K562 (cell line): ENCODE results near the gene DHDH. TPM values are rescaled to one million over a fixed set of nuclear protein-coding genes. Genes with fewer than 3 reads are reported as not detected.

Experiments
- ASH1L ChIP-seq: fragments of 450-650 bp; IDR thresholded peaks from 2 replicates; pipeline ENCODE4 v1.6.1; 2018; ENCODE audit warnings: borderline replicate concordance, mild to moderate bottlenecking, low read depth; ENCODE audit not compliant: partially characterized antibody
- ATF7 ChIP-seq: fragments of 450-650 bp; IDR thresholded peaks from 2 replicates; pipeline ENCODE4 v1.7.1; 2014; ENCODE audit warnings: mild to moderate bottlenecking, moderate library complexity
- CBX8 ChIP-seq: fragments of 200-600 bp; sonication (generic); IDR thresholded peaks from 2 replicates; pipeline ENCODE4 v1.6.1; 2012; ENCODE audit warnings: borderline replicate concordance, mixed run types, low read depth, mild to moderate bottlenecking, moderate library complexity, mixed read lengths, low read length, control low read depth, inconsistent platforms; ENCODE audit not compliant: poor library complexity, severe bottlenecking; ENCODE audit errors: extremely low read depth
- DPF2 ChIP-seq: fragments of 450-650 bp; IDR thresholded peaks from 2 replicates; pipeline ENCODE4 v1.6.1; 2016
- HDAC3 ChIP-seq: fragments of 450-650 bp; IDR thresholded peaks from 2 replicates; pipeline ENCODE4 v1.6.1; 2018; ENCODE audit warnings: borderline replicate concordance, mild to moderate bottlenecking, moderate library complexity; ENCODE audit not compliant: partially characterized antibody
- NONO ChIP-seq, 2 experiments: fragments of 200-400 bp in 1 of 2; fragments of 450-650 bp in 1 of 2; formaldehyde crosslinking in 1 of 2; IDR thresholded peaks; 2 replicates each; pipeline ENCODE4 v1.6.1; 2017; ENCODE audit warnings: low read depth in 2 of 2, mild to moderate bottlenecking in 2 of 2, moderate library complexity in 2 of 2, low read length in 1 of 2
- PHF21A ChIP-seq: fragments of 450-650 bp; IDR thresholded peaks from 2 replicates; pipeline ENCODE4 v1.6.1; 2017; ENCODE audit warnings: low read depth, borderline replicate concordance
- PRDM10 ChIP-seq: fragments of 450-650 bp; IDR thresholded peaks from 2 replicates; pipeline ENCODE4 v1.6.1; 2018; ENCODE audit not compliant: partially characterized antibody
- RFX1 ChIP-seq: fragments of 450-650 bp; IDR thresholded peaks from 2 replicates; pipeline ENCODE4 v1.6.1; 2016; ENCODE audit warnings: mild to moderate bottlenecking, moderate library complexity
- SRSF9 ChIP-seq: fragments of 200-400 bp; formaldehyde crosslinking; IDR thresholded peaks from 2 replicates; pipeline ENCODE4 v1.6.1; 2017; ENCODE audit warnings: low read depth, low read length, borderline replicate concordance
- TEAD1 ChIP-seq, 2 experiments: fragments of 450-650 bp in 1 of 2; sonication (generic) in 1 of 2; formaldehyde crosslinking; IDR thresholded peaks; 2 replicates each; pipeline versions ENCODE4 v1.4.0 to v1.8.0; 2020 to 2022; ENCODE audit warnings: mild to moderate bottlenecking in 2 of 2, missing genetic modification reagents in 1 of 2
- ZBTB7A ChIP-seq: IDR thresholded peaks from 2 replicates; pipeline ENCODE4 v1.6.1; 2011; ENCODE audit warnings: low read depth, mild to moderate bottlenecking, low read length, moderate library complexity, borderline replicate concordance; ENCODE audit not compliant: control insufficient read depth
- ZNF316 ChIP-seq: fragments of 450-650 bp; IDR thresholded peaks from 2 replicates; pipeline ENCODE4 v1.6.1; 2016
- ZNF511 ChIP-seq: sonication (generic); formaldehyde crosslinking; IDR thresholded peaks from 2 replicates; pipeline ENCODE4 v1.8.0; 2022; ENCODE audit warnings: mild to moderate bottlenecking, missing genetic modification reagents
- ZNF696 ChIP-seq: fragments of 250-450 bp; sonication (Bioruptor Pico); conservative IDR thresholded peaks from 2 replicates; pipeline ENCODE4 v1.4.0; 2020; ENCODE audit warnings: mild to moderate bottlenecking, moderate library complexity
- polyA plus RNA-seq, 8 experiments: library from polyadenylated mRNA; depleted of rRNA in 4 of 8; stranded (reverse) in 5 of 8; unstranded in 3 of 8; fragments of >200 nt; fragmentation: Nextera tagmentation in 2 of 8; fragmentation: Illumina TruSeq in 1 of 8; extraction: Ambion mirVana in 2 of 8; extraction: Trizol in 1 of 8; gene quantifications; 2 replicates each; pipeline versions ENCODE4 v1.2.1 to v1.2.3, GENCODE V29; 2011 to 2014; ENCODE audit warnings: inconsistent platforms in 1 of 8, missing spikeins in 1 of 8
- total RNA-seq, 7 experiments: library from RNA; depleted of rRNA in 6 of 7; stranded (reverse); fragments of >200 nt in 6 of 7; fragmentation: Illumina TruSeq in 2 of 7; extraction: Trizol in 2 of 7; gene quantifications; 2 replicates each; pipeline versions ENCODE4 v1.2.1 to v1.2.3, GENCODE V29; 2011 to 2021; ENCODE audit warnings: low replicate concordance in 1 of 7
- TF ChIP-seq, protein P1 (sequence below): conservative IDR thresholded peaks from 2 replicates; pipeline ENCODE4 v1.6.1; 2011; ENCODE audit warnings: low read depth, mild to moderate bottlenecking, low read length; ENCODE audit not compliant: control insufficient read depth
- TF ChIP-seq, protein P2 (sequence below): fragments of 250-450 bp; sonication (Bioruptor Pico); IDR thresholded peaks from 2 replicates; pipeline ENCODE4 v1.4.0; 2020; ENCODE audit warnings: mild to moderate bottlenecking, moderate library complexity

Gene DHDH
- total and polyA plus RNA-seq, 9 of the 15 experiments (the other 6 are each of a cell fraction or from before 2014, with no cell fraction given), result 0.37 to 1.9 (median 0.87) TPM

DNA sequence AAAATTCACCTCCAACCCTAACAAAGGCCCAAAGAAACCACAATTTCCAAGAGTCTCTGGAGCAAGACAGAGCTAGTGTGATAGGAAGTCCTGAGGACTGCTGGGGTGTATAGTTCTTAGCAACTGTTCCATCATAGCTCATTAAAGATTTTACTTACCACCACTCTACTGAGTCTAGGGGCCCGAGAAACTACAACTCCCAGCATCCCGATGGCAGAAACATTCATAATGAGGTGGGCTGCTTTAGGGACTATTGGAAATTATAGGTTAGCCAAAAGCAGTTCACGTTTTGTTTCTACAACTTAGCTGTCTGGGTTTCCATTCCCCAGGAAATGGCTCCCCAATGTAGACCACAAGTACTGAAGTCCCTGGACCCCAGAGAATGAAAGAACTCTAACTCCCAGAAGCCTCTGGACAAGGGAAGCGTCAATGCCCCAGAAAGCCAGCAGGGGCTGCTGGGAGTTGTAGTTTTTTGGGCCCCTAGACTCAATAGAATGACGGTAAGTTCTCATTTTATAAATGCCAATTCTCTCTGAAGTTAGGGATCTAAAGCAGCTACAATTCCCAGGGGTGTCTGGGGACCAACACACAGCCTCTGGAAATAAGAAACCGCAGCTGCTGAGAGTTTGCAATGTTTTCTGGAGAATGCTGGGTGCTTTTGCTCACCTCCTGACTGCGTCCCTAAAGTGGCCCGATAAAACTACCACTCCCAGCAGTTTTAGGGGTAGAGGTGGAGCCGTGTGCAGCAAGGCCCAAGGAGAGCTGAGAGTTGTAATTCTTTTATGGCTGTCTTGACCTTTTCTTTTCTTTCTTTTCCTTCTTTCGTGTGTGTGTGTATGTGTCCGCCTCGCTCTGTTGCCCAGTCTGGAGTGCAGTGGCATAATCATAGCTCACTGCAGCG is 42.7 kb downstream of the DHDH start (continued):
- TF ChIP-seq, protein P1, sequence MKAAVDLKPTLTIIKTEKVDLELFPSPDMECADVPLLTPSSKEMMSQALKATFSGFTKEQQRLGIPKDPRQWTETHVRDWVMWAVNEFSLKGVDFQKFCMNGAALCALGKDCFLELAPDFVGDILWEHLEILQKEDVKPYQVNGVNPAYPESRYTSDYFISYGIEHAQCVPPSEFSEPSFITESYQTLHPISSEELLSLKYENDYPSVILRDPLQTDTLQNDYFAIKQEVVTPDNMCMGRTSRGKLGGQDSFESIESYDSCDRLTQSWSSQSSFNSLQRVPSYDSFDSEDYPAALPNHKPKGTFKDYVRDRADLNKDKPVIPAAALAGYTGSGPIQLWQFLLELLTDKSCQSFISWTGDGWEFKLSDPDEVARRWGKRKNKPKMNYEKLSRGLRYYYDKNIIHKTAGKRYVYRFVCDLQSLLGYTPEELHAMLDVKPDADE, result peak; percentile 99
- TF ChIP-seq ZNF316 (no peak), RFX1 (no peak), NONO (IDR thresholded peaks at IDR 0.05; ENCODE audit: low read depth in 2 of 2, low read length in 1 of 2) (no peak), ZNF696 (no peak), PRDM10 (peak; percentile 17), ZNF511 (CRISPR knock-in tag) (no peak), PHF21A (no peak), HDAC3 (no peak), DPF2 (no peak), CBX8 (no peak), ZBTB7A (no peak), ASH1L (peak; percentile 85), SRSF9 (no peak), ATF7 (peak; percentile 53), TEAD1 (CRISPR knock-in tag; IDR thresholded peaks at IDR 0.05) (peak in 1 of 2 experiments; percentile 42; a peak in 1 of 4 replicates)
- TF ChIP-seq, protein P2, sequence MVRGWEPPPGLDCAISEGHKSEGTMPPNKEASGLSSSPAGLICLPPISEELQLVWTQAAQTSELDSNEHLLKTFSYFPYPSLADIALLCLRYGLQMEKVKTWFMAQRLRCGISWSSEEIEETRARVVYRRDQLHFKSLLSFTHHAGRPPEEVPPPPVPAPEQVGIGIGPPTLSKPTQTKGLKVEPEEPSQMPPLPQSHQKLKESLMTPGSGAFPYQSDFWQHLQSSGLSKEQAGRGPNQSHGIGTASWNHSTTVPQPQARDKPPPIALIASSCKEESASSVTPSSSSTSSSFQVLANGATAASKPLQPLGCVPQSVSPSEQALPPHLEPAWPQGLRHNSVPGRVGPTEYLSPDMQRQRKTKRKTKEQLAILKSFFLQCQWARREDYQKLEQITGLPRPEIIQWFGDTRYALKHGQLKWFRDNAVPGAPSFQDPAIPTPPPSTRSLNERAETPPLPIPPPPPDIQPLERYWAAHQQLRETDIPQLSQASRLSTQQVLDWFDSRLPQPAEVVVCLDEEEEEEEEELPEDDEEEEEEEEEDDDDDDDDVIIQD (CRISPR knock-in tag), result no peak
